HFF-Myc (cell line): ENCODE results near the gene RPS25.
A peak's percentile ranks its signal among the peaks of the same experiment; 100 is the strongest.

Experiments used
- DNase-seq: peaks from one replicate; pipeline ENCODE4 v3.0.0-alpha.2; 2011; ENCODE audit warnings: low read depth; ENCODE audit errors: extremely low read depth
- H3K4me3 ChIP-seq: replicated peaks from 2 replicates; pipeline ENCODE4 v1.5.1; 2011; ENCODE audit warnings: low read depth, mild to moderate bottlenecking, control low read depth, low read length
- CTCF ChIP-seq: IDR thresholded peaks from 2 replicates; pipeline ENCODE4 v1.5.1; 2012; ENCODE audit warnings: mild to moderate bottlenecking, low read depth, low read length, control low read depth; ENCODE audit errors: missing control alignments

Gene RPS25

DNA sequence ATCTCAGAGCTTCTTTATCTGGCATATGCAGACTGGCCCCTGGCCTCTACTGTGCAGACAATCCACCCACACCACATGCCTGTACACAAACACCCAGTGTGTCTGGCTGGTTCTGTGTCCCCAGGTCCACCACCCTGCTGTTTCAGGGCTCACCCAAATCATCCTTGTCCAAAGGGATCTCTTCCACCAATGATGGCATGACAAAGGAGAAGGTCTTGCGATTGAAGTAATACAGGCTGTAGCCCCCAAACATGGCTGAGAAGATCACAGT is 10.9 kb upstream of the RPS25 start:
- TF ChIP-seq CTCF = no peak
- DNase-seq = no peak
- H3K4me3 ChIP-seq = peak overlapping the region; percentile 77

GRCh38 chr11:119028346-119029068 is 10.4 kb upstream of the RPS25 start:
- no peak for DNase-seq
- no peak overlapping the region for H3K4me3 ChIP-seq
- no peak for TF ChIP-seq CTCF

GRCh38 chr11:119027561-119028345 is 9.6 kb upstream of the RPS25 start:
- no peak overlapping the region for H3K4me3 ChIP-seq
- TF ChIP-seq CTCF = no peak
- no peak for DNase-seq

- H3K4me3 ChIP-seq = no peak overlapping the region
- TF ChIP-seq CTCF = no peak
- DNase-seq = no peak
Observed at GRCh38 chr11:119026970-119027369, 8.8 kb upstream of the RPS25 start.

- no peak for DNase-seq
- no peak overlapping the region for H3K4me3 ChIP-seq
- TF ChIP-seq CTCF = no peak
Observed at GRCh38 chr11:119025978-119026766, 8.0 kb upstream of the RPS25 start.

DNA sequence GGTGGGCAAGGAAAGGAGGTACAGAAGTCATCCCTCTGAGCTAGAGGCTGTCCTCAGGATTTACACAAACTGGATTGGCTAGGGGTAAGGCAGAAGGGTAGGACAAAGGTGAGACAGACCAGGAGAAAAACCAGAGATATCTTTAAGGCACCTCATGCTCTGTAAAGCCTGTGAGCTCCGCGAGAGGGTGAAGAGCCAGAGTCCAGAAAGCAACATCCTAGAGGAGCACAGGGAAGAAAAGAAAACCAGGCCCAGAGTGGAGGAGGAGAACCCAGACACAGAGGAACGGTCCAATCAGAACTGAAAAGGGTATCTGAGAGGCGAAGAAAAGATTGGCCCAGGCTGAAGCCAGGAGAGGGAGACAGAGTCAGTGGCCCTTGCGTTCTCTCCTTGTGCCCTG is 7.4 kb upstream of the RPS25 start:
- no peak for DNase-seq
- H3K4me3 ChIP-seq = no peak overlapping the region
- no peak for TF ChIP-seq CTCF
